A549 (cell line): Measurements from ENCODE around the gene SMIM20.

ENCODE experiments used
- CBX8 ChIP-seq: fragments of 200-600 bp; sonication (generic); IDR thresholded peaks from 2 replicates; pipeline ENCODE4 v1.6.1; 2016
- CHD2 ChIP-seq: fragments of 150-350 bp; IDR thresholded peaks from 2 replicates; pipeline ENCODE4 v1.6.1; 2014; ENCODE audit warnings: low read length; ENCODE audit not compliant: partially characterized antibody
- CTCF ChIP-seq: fragments of >200 bp; sonication (Bioruptor Twin); formaldehyde crosslinking; IDR thresholded peaks from 3 replicates; pipeline ENCODE4 v1.5.1; 2016
- EP300 ChIP-seq, 2 experiments: fragments of >200 bp; sonication (Bioruptor Twin); formaldehyde crosslinking; IDR thresholded peaks; 2 replicates in 1 of 2; 3 replicates in 1 of 2; pipeline ENCODE4 v1.6.1; 2016 to 2017
- JUN ChIP-seq, 2 experiments: fragments of >200 bp; sonication (Bioruptor Twin); formaldehyde crosslinking; IDR thresholded peaks; 2 replicates in 1 of 2; 3 replicates in 1 of 2; pipeline ENCODE4 v1.6.1; 2016 to 2017
- MAZ ChIP-seq: fragments of 150-350 bp; IDR thresholded peaks from 2 replicates; pipeline ENCODE4 v1.6.1; 2014; ENCODE audit warnings: antibody characterized with exemption, low read depth, low read length, borderline replicate concordance
- MYC ChIP-seq: IDR thresholded peaks from 2 replicates; pipeline ENCODE4 v1.6.1; 2012; ENCODE audit warnings: mild to moderate bottlenecking, inconsistent platforms, low read length, improper control_type of control experiment, borderline replicate concordance
- PHF8 ChIP-seq: fragments of 200-600 bp; sonication (generic); IDR thresholded peaks from 2 replicates; pipeline ENCODE4 v1.6.1; 2016; ENCODE audit warnings: low read depth, mild to moderate bottlenecking, antibody characterized with exemption, moderate library complexity, borderline replicate concordance
- POLR2A ChIP-seq: IDR thresholded peaks from 2 replicates; pipeline ENCODE4 v1.6.1; 2012; ENCODE audit warnings: mild to moderate bottlenecking, low read length
- RFX5 ChIP-seq: fragments of 450-650 bp; IDR thresholded peaks from 2 replicates; pipeline ENCODE4 v1.7.1; 2014; ENCODE audit warnings: antibody characterized with exemption, mild to moderate bottlenecking, moderate library complexity
- ZC3H11A ChIP-seq: fragments of 450-650 bp; IDR thresholded peaks from 2 replicates; pipeline ENCODE4 v1.6.1; 2014; ENCODE audit warnings: antibody characterized with exemption, mild to moderate bottlenecking
- TF ChIP-seq, protein P1 (sequence below): fragments of 200-600 bp; sonication (generic); IDR thresholded peaks from 2 replicates; pipeline ENCODE4 v1.6.1; 2016; ENCODE audit warnings: antibody characterized with exemption, mild to moderate bottlenecking, moderate library complexity

- TF ChIP-seq CTCF (no peak), MYC (no peak), RFX5 (no peak), MAZ (no peak), EP300 (IDR thresholded peaks at IDR 0.05) (no peak), ZC3H11A (no peak), CBX8 (no peak), JUN (IDR thresholded peaks at IDR 0.05) (no peak), POLR2A (no peak), PHF8 (no peak), CHD2 (no peak)
- TF ChIP-seq, protein P1, sequence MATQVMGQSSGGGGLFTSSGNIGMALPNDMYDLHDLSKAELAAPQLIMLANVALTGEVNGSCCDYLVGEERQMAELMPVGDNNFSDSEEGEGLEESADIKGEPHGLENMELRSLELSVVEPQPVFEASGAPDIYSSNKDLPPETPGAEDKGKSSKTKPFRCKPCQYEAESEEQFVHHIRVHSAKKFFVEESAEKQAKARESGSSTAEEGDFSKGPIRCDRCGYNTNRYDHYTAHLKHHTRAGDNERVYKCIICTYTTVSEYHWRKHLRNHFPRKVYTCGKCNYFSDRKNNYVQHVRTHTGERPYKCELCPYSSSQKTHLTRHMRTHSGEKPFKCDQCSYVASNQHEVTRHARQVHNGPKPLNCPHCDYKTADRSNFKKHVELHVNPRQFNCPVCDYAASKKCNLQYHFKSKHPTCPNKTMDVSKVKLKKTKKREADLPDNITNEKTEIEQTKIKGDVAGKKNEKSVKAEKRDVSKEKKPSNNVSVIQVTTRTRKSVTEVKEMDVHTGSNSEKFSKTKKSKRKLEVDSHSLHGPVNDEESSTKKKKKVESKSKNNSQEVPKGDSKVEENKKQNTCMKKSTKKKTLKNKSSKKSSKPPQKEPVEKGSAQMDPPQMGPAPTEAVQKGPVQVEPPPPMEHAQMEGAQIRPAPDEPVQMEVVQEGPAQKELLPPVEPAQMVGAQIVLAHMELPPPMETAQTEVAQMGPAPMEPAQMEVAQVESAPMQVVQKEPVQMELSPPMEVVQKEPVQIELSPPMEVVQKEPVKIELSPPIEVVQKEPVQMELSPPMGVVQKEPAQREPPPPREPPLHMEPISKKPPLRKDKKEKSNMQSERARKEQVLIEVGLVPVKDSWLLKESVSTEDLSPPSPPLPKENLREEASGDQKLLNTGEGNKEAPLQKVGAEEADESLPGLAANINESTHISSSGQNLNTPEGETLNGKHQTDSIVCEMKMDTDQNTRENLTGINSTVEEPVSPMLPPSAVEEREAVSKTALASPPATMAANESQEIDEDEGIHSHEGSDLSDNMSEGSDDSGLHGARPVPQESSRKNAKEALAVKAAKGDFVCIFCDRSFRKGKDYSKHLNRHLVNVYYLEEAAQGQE, result no peak
These were observed 44.1 kb downstream of the SMIM20 start for GRCh38 chr4:25958110-25958509.
